HG02763 (cell line): Measurements from ENCODE around the gene PDK2.

Experiments
- ATAC-seq: cut with Tn5 transposase; IDR thresholded peaks from one replicate; pipeline ENCODE4 v1.9.1; 2021; ENCODE audit warnings: mild to moderate bottlenecking, moderate library complexity; ENCODE audit not compliant: unreplicated experiment

PDK2 gene

GRCh38 chr17:50115756-50116155 is 20.6 kb downstream of the PDK2 start:
- ATAC-seq, result no peak

DNA sequence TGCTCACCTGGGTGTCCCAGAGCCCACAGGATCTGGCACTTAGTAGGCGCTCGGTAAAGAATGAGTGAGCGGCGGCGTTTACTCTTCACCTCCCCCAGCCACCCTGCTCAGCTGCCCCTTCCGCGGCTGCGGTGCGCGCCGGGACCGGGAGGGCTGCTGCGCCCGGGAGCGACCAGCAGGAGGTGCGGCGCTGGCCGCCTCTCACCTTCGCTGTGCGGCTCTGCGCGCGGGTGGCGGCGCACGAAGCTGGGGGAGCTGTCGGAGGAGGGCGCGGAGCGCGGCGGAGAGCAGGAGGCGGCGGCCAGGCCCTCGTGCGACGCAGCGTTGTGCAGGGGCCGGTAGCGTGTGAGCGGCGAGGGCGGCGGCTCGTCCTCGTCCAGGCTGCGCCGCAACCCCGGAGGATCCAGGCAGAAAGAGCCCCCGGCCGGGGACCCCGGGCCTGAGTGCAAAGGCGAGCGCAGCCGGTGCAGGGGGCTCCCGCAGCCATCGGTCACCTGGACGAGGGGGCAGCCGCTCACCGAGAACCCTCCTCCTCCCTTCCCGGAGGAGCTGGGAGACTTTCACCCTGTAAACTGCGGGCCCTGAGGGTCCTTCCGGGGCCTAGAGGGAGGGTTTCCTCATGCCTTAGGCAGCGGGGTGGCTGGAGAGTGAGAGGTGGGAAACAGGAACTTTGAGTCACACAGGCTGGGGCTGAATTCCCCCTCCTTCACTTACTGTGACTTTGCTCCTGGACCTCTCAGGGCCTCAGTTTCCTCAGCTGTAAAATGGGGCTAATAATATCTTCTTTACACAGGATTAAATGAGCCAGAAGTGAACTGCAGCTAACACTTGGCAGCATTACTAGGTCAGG is 22.3 kb downstream of the PDK2 start:
- no peak for ATAC-seq

DNA sequence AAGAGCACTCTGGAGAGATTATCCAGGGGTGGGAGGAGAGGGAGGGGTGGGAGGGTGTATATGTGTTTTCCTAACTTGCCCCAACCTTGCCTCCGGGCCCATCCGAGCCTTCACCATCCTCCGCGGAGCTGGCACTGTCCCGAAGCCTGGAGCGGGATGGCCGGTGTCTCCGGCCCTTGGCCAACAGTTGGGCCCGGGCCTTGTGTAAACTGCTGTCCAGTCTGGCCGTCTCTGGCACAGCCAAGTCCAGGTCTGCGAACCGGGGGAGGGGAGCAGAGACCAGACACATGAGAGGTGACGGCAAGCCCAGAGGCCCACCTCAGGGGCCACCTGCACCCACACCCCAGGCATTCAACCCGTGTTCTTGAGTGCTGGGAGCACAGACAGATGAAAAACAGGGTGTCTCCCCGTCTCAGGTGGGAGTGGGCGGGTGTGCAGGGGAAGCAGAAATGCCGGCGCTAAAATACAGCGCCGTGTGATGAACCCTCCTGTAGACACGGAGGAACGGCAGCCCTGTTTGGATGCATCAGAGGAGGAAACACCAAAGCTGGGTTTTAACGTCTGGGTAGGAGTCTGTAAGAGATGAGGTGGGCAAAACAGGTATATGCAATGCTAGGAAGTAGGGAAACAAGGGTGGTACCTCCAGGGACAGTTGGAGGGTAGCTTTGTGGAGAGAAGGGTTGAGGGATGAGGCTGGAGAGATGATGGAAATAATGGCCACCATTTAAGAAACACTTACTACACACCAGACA is 23.1 kb downstream of the PDK2 start:
- ATAC-seq, result no peak

DNA sequence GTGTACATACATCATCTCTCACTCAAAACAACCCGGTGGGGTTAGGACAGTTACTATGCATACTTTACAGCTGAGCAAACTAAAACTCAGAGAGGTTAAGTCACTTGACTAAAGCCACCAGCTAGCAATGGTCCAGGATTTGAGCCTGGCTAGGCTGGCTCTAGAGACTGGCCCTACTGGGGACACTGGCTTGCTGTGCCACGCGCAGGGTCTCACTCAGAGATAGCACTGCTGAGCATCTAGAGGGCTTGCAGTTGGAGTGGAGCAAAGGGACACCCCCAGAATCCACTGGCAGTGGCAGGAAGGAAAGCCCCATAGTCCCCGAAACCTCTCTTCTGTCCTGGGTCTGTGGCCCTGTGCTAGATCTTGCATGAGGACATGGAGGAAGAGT is 23.7 kb downstream of the PDK2 start:
- ATAC-seq, result no peak

GRCh38 chr17:50120475-50121253 is 25.5 kb downstream of the PDK2 start:
- no peak for ATAC-seq

DNA sequence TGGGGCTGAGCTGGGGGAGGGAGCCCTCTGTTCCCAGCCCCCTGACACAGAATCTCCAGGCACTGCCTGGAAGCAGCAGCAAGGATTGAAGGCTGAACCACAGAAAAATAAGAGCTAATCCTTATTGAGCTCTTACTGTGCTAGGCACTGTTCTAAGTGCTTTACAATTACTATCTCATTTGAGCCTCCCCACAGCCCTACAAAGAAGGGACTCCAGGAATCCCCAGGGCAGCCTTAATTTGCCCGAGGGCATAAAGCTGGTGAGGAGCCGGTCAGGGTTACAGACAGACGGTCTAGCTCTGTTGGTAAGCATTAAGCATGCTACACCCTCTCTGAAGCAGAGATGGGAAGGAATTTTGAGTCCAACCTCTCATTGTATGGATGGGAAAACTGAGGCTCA is 27.8 kb downstream of the PDK2 start:
- no peak for ATAC-seq

GRCh38 chr17:50123649-50124349 is 28.6 kb downstream of the PDK2 start:
- ATAC-seq, result no peak

DNA sequence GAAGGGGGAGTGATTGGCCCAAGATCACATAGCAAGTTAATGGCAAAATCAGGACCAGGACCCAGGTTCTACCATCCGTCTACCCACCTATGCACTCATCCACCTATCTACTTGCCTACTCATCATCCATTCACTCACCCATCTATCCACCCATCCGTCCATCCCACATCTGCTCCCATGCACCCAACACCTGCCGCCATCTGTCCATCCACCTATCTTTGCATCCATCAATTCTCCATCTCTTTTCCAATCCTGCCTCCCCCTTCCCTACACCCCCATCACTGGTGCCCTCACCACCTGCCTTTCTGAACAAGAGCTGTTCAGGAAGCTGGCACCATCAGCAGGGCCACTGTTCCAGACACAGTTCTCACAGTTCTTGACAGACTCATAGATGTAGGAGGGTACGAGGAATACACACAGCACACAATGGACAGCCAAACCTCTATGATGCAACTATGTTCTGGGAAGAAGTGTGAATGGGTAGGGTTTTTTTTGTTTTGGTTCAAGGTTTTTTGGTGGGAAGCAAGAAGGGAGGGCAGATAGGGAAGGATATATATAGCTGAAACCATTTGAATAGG is 30.4 kb downstream of the PDK2 start:
- no peak for ATAC-seq

DNA sequence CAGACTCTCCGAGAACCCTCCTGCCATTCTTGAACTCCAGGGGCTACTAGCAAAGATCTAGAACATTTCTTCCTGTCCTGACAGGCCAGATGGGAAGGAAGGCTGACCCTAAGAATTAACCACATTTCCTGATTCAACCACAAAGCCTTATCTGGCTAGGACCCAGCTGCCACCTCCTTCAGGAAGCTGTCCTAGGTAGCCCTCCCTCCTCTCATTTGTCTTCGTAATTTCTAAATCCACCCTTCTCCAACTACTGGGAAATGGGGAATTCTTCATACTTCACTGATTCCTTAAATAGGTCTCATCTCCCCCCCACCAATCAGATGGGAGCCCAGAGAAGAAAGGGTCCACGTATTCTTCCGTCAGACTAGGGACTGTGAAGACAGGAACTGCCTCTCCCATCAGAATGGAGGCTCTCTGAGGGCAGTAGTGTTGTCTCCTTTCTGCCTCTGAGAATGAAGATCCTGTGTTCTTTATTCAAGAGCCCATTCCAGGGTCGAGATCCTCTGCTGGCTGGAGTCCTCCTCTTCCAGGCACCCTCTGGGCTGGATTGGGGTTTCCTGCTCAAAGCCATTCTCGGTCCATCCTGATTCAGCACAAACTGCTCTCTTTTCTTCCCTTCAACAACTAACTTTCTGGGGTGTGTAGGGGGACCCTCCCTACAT is 32.7 kb downstream of the PDK2 start:
- ATAC-seq, result no peak

GRCh38 chr17:50128441-50129352 is 33.5 kb downstream of the PDK2 start:
- no peak for ATAC-seq

- ATAC-seq, result no peak
Measured at GRCh38 chr17:50129353-50129727, 34.2 kb downstream of the PDK2 start.

DNA sequence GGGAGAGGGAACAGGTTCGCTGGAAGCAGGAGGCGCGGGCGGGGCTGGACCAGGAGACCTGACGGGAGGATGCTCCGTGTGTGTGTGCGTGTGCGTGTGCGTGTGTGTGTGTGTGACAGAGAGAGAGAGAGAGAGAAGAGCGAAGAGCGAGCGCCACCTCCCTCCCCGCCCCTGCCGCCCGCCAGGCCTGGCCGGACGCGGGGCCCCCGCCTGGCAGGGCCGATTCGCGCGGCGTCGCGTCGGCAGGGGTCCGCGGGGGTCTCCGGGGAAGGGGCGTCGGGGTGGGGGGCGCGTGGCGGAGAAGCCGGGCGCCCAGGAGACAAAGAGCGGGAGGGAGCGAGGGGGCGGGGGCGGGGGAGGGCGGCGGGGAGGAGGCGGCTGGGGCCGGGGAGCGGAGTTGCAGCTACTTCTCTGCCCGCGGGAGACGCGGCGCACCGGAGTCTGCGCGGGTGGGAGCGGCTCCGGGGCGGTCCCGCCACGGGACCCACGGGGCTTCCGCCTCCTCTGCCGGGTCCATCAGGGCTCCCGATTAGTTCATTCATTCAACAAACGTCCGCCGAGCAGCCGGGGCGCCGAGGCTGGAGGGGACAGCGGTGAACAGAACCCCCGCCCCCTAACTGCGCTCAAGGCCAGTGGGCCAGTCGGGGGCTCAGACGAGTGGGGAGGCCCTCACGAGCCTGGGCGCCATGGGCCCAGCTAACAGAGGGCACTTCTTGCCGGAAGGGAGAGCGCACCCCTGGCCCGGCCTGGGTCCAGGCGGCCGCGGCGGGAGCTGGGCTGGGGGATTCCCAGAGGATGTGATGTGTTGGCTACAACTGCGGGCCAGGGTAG is 34.8 kb downstream of the PDK2 start, which contains the start of gene SAMD14:
SAMD14 (minus strand) TSS at position 433 of the 831 bp plus-strand sequence. CDS start 5,201 bp downstream, outside the sequence.
- ATAC-seq, result no peak

DNA sequence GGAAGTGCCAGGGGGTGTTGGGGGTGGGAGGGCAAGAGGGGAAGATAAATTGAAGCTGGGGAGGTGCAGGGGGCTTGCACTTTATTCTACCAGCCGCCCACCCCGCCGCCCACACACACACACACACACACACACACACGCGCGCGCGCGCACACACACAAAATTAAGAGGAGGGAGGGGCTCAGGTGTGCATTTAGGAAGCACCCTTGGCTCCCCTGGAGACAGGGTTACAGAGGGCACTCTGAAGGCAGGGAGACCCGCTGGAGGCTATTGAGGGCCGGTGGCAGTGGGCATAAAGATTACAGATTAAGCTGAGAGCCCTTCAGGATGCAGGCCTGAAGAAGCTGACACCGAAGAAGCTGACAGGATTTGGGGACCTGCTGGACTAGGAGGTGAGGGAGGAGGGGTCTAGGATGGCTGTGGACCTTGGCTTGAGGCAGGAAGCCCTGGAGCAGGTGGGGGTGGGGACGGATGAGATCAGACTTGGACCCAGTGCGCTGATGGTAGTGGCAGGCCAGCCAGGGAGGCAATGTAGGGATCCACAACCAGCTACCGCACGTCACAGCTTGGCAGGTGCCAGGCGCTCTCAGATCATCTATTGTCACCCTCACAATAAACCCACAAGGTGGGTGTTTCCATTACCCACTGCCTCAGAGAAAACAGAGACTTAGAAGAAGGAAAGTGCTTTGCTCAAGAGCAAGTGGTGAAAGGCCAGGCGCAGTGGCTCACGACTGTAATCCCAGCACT is 35.6 kb downstream of the PDK2 start:
- ATAC-seq, result no peak

DNA sequence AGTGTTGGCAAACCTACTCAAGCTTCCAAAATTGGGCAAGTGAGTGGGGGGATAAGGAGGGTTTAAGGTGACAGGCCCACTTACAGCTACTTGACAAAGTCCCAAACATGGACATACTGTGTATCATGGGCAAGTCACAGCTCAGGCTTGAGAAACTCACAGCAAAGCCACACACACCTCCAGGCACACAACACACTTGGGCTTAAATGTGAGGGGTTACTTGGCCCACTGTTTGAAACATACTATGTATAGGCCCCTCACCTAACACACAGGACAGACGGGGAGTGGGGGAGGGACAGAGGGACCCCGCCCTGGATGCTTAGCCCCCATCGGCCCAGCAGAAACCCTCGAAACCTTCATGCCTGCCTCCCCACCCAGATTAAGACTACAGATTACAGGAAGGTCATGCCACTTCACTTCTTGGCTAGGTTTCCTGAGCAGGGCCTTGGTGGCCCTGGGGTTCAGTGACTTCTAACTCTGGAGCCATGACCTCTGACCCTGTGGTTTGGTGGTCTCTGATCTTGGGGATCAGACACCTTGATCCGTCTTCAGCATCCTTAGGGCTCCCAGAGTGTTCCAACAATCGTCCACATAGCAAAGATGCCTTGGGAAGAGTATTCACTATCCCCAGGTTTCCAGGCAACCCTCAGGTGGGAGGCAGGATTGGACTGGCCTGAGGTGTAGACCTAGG is 37.1 kb downstream of the PDK2 start:
- no peak for ATAC-seq

GRCh38 chr17:50133028-50133768 is 38.0 kb downstream of the PDK2 start:
- ATAC-seq, result no peak

DNA sequence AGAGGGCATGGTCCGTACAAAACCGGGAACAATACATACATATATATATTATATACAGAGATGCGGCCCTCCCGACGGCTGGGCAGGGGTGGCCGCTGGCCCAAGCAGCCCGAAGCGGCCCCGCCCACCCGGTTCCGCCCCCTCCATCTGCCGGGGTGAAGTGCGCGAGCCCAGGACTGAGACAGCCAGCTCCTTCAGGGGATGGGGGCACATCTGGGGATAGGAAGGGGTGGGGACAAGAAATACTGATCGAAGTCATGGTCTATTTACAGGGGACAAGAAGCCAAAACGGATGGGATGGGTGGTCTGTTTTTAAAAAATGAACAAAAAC is 38.6 kb downstream of the PDK2 start:
- ATAC-seq, result no peak
